PC-9 (cell line): Measurements from ENCODE around the gene LRRC46. TPM values are rescaled to one million over a fixed set of nuclear protein-coding genes. Genes with fewer than 3 reads are reported as not detected.

Experiments used
- BruUV-seq: library from RNA; stranded (reverse); fragments of 400-500 nt; replicated peaks from 2 replicates; lab custom pipeline; 2021; lab: Mats Ljungman, UMichigan
- CTCF ChIA-PET: fragments of 300-600 bp; sonication (Branson Sonifier 250); formaldehyde crosslinking; loops from one replicate; lab custom pipeline; 2022; ENCODE audit warnings: antibody characterized with exemption; lab: Charles Lee
- POLR2A ChIA-PET: fragments of 300-600 bp; sonication (Branson Sonifier 250); formaldehyde crosslinking; loops from one replicate; lab custom pipeline; 2022; ENCODE audit warnings: antibody characterized with exemption; ENCODE audit not compliant: unreplicated experiment; lab: Charles Lee
- DNase-seq, 2 experiments: peaks; one replicate each; pipeline versions ENCODE4 v3.0.0 to v3.0.0-alpha.2; 2015 to 2022; ENCODE audit warnings: mixed read lengths in 1 of 2
- H2AFZ ChIP-seq: fragments of 200-600 bp; sonication (generic); 2 replicates; pipeline ENCODE4 v1.8.1; 2017; ENCODE audit warnings: antibody characterized with exemption
- H3F3A ChIP-seq: fragments of 200-600 bp; sonication (generic); 2 replicates; pipeline ENCODE4 v1.8.1; 2017; ENCODE audit warnings: antibody characterized with exemption, mild to moderate bottlenecking, low read depth; ENCODE audit not compliant: insufficient read depth
- H3K27ac ChIP-seq: fragments of 200-600 bp; sonication (generic); 2 replicates; pipeline ENCODE4 v1.6.1; 2016; ENCODE audit warnings: mixed run types
- H3K27me3 ChIP-seq: fragments of 200-600 bp; sonication (generic); 2 replicates; pipeline ENCODE4 v1.6.1; 2016; ENCODE audit warnings: low read depth, mixed run types; ENCODE audit not compliant: insufficient read depth
- H3K36me3 ChIP-seq: fragments of 200-600 bp; sonication (generic); 2 replicates; pipeline ENCODE4 v1.6.1; 2016; ENCODE audit warnings: low read depth, mixed run types
- H3K4me1 ChIP-seq: fragments of 200-600 bp; sonication (generic); replicated peaks from 2 replicates; pipeline ENCODE4 v1.6.1; 2016; ENCODE audit warnings: mixed run types; ENCODE audit not compliant: insufficient read depth
- H3K4me2 ChIP-seq: fragments of 200-600 bp; sonication (generic); 2 replicates; pipeline ENCODE4 v1.6.1; 2017; ENCODE audit warnings: mixed run types
- H3K4me3 ChIP-seq: fragments of 200-600 bp; sonication (generic); 2 replicates; pipeline ENCODE4 v1.6.1; 2016; ENCODE audit warnings: mixed run types
- H3K79me2 ChIP-seq: fragments of 200-600 bp; sonication (generic); 2 replicates; pipeline ENCODE4 v1.6.1; 2017; ENCODE audit warnings: low read depth, mixed run types
- H3K9me2 ChIP-seq: fragments of 200-600 bp; sonication (generic); 2 replicates; pipeline ENCODE4 v1.8.1; 2017; ENCODE audit warnings: mild to moderate bottlenecking; ENCODE audit not compliant: insufficient read depth
- H3K9me3 ChIP-seq: fragments of 200-600 bp; sonication (generic); 2 replicates; pipeline ENCODE4 v1.8.1; 2016; ENCODE audit warnings: low read depth; ENCODE audit not compliant: insufficient read depth
- H4K20me1 ChIP-seq: fragments of 200-600 bp; sonication (generic); 2 replicates; pipeline ENCODE4 v1.8.1; 2017; ENCODE audit not compliant: insufficient read depth
- CTCF ChIP-seq: fragments of 200-600 bp; sonication (generic); conservative IDR thresholded peaks from 2 replicates; pipeline ENCODE4 v1.6.1; 2017; ENCODE audit warnings: mixed run types, antibody characterized with exemption, mild to moderate bottlenecking, moderate library complexity
- EZH2 ChIP-seq: fragments of 200-600 bp; sonication (generic); IDR thresholded peaks from 2 replicates; pipeline ENCODE4 v1.8.0; 2017; ENCODE audit warnings: antibody characterized with exemption, low read depth
- intact Hi-C: fragments of 100-400 bp; cut with micrococcal nuclease; formaldehyde crosslinking; loops from one replicate; pipeline ENCODE4 v1.10.0; 2022; ENCODE audit not compliant: unreplicated experiment
- total RNA-seq: library from RNA; stranded (reverse); gene quantifications from 2 replicates; pipeline ENCODE4 v1.2.3, GENCODE V29; 2021

The LRRC46 gene
- total RNA-seq, 1 experiment from 2014 or later = 1.9 TPM

GRCh38 chr17:47873200-47874090, 42.0 kb downstream of the LRRC46 start:
- ChIA-PET POLR2A (no interaction called here), CTCF (no interaction called here)
- no peaks in the 10 kb centered on the region for H3K9me3 ChIP-seq
- H3K27ac ChIP-seq = no peak overlapping the region
- DNase-seq = no peak
- no peaks in the 10 kb centered on the region for H3K36me3 ChIP-seq
- H3K27me3 ChIP-seq = no peaks in the 10 kb centered on the region
- intact Hi-C loops = no loop called here
- no TSS peak for BruUV-seq
- peaks cover 13% of the 10 kb centered on the region for H3F3A ChIP-seq
- no peaks in the 10 kb centered on the region for H4K20me1 ChIP-seq
- no peak overlapping the region for H2AFZ ChIP-seq
- TF ChIP-seq EZH2 = no peak
- TF ChIP-seq CTCF = no peak
- H3K79me2 ChIP-seq = no peaks in the 10 kb centered on the region
- H3K4me3 ChIP-seq = no peak overlapping the region
- no peaks in the 10 kb centered on the region for H3K9me2 ChIP-seq
- H3K4me1 ChIP-seq = peaks cover 60% of the 10 kb centered on the region
- H3K4me2 ChIP-seq = no peak overlapping the region

- H3K4me1 ChIP-seq = peaks cover 60% of the 10 kb centered on the region
- ChIA-PET CTCF (no interaction called here), POLR2A (no interaction called here)
- intact Hi-C loops = no loop called here
- no peak for TF ChIP-seq CTCF
- TF ChIP-seq EZH2 = no peak
- no peaks in the 10 kb centered on the region for H4K20me1 ChIP-seq
- no peaks in the 10 kb centered on the region for H3K9me2 ChIP-seq
- no TSS peak for BruUV-seq
- peak; percentile 44 to 74 for DNase-seq
- H3K27me3 ChIP-seq = no peaks in the 10 kb centered on the region
- H3K4me3 ChIP-seq = peak overlapping the region; percentile 12; the same call in 1 of the 2 replicates
- no peaks in the 10 kb centered on the region for H3K79me2 ChIP-seq
- peak overlapping the region; percentile 83 for H3K27ac ChIP-seq
- H2AFZ ChIP-seq = no peak overlapping the region
- H3K4me2 ChIP-seq = peak overlapping the region; percentile 70
- H3K36me3 ChIP-seq = no peaks in the 10 kb centered on the region
- no peaks in the 10 kb centered on the region for H3K9me3 ChIP-seq
- H3F3A ChIP-seq = peaks cover 15% of the 10 kb centered on the region
Observed at GRCh38 chr17:47875011-47875985, 43.8 kb downstream of the LRRC46 start.

GRCh38 chr17:47877368-47878034, 46.0 kb downstream of the LRRC46 start:
- Histone ChIP-seq H3K4me3 (no peak overlapping the region), H3K9me3 (no peaks in the 10 kb centered on the region), H3K27ac (no peak overlapping the region), H2AFZ (no peak overlapping the region), H4K20me1 (no peaks in the 10 kb centered on the region), H3K79me2 (no peaks in the 10 kb centered on the region), H3F3A (peaks cover 34% of the 10 kb centered on the region), H3K36me3 (no peaks in the 10 kb centered on the region), H3K4me2 (no peak overlapping the region), H3K4me1 (peaks cover 80% of the 10 kb centered on the region), H3K9me2 (no peaks in the 10 kb centered on the region), H3K27me3 (no peaks in the 10 kb centered on the region)
- ChIA-PET CTCF (interaction anchor here (0.6 kb wide), 1 partner anchor 46 kb away, joined by 5 read pairs; the partner anchor contains the start of genes LRRC46 and MRPL10), POLR2A (no interaction called here)
- BruUV-seq = no TSS peak
- DNase-seq = no peak
- intact Hi-C loops = no loop called here
- TF ChIP-seq CTCF (no peak), EZH2 (no peak)
